Measurements from ENCODE around the gene THSD7A. TPM values are rescaled to one million over a fixed set of nuclear protein-coding genes. Genes with fewer than 3 reads are reported as not detected.
A peak's percentile ranks its signal among the peaks of the same experiment; 100 is the strongest.

Gene THSD7A
- total RNA-seq, 1 donor from 2014 or later = 7.0 TPM

DNA sequence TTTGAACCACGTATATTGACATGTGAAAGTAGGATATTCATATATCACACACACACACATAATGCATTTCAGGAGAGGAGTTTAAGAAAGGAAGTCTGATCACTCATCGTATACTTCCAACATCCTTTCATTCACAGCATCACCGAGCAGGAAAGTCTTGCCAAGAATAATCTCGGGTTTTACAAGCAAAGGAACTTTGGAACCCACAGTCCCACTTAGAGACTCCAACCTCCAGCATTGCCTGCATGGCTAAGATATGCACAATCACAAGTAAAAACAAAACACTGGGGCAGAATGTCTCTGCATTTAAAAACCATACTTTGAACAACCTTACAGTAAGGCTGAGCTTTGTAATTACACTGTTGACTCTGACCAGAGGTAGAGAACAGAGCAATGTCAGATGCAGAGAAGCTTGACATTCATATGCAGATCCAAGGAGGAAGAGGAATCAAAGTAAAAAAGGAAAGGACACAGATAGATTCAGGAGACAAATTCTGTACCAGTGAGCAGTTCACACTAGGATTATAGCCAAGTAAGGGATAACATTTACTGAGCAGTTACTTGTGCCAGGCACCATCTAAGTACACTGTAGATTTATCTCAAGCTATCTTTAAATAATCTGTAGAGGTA, 14.8 kb downstream of the THSD7A start:
- peak; percentile 17 for DNase-seq (ENCODE audit: low spot score)

DNA sequence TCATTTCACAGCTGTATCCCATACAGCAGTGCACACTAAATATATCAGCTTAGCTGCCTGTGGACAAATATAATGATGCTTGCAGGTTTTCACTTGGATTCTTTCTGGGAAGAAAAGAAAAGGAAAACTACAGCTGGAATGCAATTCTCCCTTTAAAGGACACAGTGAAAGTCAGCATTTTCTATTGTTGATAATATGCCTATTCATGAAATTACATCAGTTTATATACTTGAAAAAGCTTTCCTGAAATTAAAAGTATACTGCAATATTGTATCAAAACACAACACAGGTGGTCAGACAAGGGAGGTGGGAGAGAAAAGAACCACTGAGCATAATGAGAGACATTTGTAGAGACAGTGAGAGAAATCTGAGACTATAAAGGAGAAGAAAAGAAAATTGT, 20.3 kb downstream of the THSD7A start:
- DNase-seq (ENCODE audit: low spot score) = no peak

GRCh38 chr7:11810043-11810625, 21.9 kb downstream of the THSD7A start:
- DNase-seq (ENCODE audit: low spot score) = no peak

GRCh38 chr7:11807000-11807399, 25.0 kb downstream of the THSD7A start:
- DNase-seq (ENCODE audit: low spot score) = no peak

- no peak for DNase-seq (ENCODE audit: low spot score)
Measured at GRCh38 chr7:11804621-11805020, 27.4 kb downstream of the THSD7A start.

- DNase-seq (ENCODE audit: low spot score) = no peak
Measured at GRCh38 chr7:11795231-11795630, 36.8 kb downstream of the THSD7A start.

- DNase-seq (ENCODE audit: low spot score) = no peak
Measured at GRCh38 chr7:11792166-11792565, 39.8 kb downstream of the THSD7A start.

DNA sequence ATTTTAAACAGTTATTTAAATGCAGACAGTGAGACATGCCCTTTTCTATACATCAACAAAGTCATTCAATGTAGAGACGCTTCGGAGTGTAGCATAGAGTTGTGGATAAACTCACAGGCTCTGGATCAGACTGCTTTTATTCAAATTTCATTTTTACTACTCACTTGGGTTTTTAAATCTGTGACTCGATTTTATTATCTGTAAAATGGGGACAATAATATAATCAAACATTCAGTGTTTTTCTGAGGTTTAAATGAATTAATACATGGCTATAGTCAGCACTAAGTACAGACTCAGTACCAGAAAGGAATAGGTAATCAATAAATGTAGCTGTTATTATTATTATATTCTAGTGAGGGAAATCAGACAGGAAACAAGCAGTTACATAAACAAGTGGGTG, 43.4 kb downstream of the THSD7A start:
- DNase-seq (ENCODE audit: low spot score) = no peak

DNA sequence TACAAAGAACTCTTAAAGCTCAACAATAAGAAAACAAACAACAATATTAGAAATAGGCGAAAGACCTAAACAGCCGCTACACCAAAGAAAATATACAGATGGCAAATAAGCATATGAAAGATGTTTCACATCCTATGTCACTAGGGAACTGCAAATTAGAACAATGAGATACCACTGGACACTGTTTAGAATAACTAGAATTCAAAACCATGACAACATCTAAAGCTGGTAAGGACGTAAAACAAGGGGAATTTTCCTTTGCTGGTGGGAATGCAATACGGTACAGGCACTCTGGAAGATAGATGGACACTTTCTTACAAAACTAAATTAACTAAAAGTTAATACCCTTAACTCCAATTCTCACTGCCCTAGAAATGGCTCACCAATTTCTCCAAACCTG, 44.5 kb downstream of the THSD7A start:
- DNase-seq (ENCODE audit: low spot score) = no peak

DNA sequence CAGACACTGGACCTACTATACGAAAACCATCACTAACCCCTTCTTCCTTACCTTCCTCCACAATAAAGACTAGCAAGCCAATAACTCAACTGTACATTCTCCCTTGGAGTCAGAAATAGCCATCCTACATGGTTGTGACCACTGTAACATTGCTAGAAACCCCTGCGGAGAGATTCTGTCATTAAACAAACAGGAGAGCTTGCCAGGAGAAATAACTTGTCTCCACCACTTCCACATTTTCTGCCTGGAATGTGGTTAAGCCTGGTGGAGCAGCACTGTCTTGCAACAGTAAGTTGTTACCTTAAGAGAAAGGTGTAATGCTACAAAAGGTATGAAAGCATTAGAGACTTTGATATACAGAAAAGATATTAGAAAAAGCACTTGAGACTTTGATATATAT, 45.8 kb downstream of the THSD7A start:
- peak; percentile 18 for DNase-seq (ENCODE audit: low spot score)

- no peak for DNase-seq (ENCODE audit: low spot score)
Measured at GRCh38 chr7:11784769-11785536, 47.0 kb downstream of the THSD7A start.

DNA sequence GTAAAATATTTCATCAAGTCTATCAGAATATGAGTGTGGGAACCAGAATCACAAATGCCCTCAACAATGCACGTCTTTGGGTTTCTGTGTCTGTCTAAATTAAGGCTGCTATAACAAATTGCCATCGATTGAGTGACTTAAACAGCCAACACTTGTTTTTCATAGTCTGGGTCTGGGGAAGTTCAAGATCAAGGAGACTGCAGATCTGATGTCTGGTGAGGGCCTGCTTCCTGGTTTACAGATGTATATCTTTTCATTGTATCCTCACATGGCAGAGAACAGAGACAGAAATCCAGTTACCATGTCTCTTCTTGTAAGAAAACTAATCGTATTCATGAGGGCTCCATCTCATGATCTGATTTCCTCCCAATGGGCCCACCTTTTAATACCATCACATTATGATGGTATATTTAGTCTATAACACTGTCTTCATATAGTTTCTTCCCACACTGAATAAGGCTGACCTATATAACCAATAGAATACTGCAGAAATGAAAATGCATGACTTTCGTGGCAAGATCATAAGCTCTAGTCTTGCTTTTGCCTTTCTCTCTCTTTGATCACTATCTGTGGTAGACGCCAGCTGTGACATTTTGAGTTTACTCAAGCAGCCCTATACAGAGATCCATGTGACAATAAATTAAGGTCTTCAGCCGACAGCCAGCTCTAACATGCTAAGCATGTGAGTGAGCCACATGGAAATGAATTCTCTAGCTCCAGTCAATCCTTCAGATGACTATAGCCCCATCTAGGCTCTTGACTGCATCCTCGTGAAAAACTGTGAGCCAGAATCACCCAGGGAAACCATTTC, 51.9 kb downstream of the THSD7A start:
- DNase-seq (ENCODE audit: low spot score) = no peak

DNA sequence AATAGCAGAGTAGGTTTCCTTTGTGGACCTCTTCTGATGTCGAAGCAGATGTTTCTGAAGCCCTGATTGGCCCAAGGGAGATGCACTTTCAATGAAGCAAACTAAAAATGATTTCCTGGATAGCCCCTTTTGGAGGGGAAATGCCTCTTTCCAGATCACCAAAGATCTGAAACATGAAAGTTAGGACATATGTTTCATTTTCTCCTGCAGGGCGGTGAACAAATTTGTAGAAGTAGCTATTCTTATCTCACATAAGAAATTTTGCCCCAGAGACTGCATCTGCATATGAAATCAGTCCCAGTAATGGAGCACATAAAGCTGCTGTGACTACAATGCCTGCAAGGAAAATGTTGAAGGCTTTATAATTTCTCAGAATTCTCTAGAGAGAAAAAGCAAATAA, 56.0 kb downstream of the THSD7A start:
- DNase-seq (ENCODE audit: low spot score) = no peak

DNA sequence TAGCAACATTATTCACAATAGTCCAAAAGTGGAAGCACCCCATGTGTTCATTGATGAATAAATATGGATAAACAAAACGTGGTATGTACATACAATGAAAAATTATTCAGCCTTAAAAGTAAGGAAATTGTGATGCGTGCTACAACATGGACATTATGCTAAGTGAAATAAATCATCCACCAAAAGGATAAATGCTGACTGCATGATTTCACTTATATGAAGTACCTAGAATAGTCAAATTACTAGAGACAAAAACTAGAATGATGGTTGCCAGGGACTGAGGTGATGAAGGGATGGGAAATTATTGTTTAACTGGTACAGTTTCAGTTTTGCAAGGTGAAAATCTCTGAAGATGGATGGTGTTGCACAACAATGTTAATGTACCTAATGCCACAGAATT, 56.6 kb downstream of the THSD7A start:
- no peak for DNase-seq (ENCODE audit: low spot score)

GRCh38 chr7:11768263-11768662, 63.7 kb downstream of the THSD7A start:
- DNase-seq (ENCODE audit: low spot score) = no peak

GRCh38 chr7:11767148-11767547, 64.8 kb downstream of the THSD7A start:
- no peak for DNase-seq (ENCODE audit: low spot score)

DNA sequence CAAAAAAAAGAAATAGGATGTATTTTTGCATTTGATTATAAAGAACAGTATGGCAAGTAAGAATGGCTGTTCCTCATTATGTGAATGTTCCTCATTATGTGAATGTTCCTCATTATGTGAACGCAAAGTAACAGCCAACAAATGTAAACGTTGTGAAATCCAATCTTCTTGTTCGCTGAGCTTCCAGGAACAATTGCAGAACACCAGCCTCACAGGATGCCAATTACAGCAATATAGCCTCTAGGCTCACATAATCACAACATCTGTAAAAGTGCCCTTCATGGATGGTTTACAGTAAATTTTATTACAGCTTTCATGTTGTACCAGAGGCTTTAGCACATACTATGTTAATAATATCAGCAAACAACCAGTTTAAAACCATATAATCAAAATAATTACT, 71.6 kb downstream of the THSD7A start:
- DNase-seq (ENCODE audit: low spot score) = no peak

DNA sequence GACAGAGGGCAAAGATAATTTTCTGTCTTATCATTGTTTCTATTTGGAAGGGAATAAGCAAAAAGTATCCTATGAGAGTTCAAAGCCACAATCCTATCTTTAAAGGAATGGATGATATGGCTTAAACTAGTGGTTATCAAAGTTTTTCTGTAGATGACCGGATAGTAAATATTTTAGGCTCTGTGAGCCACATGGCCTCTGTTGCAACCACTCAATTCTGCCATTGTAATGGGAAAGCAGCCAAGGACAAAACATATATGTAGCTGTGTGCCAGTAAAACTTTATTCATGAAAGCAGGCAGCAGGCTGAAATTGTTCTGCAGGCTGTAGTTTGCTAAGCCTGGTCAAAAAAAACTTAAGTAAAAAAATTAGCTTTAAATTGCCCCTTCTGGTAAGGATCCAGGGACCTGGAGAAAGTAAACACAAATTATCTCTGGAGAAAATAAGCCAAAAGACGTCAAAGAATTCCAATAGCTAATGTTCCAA, 73.3 kb downstream of the THSD7A start:
- peak; percentile 32 for DNase-seq (ENCODE audit: low spot score)

- DNase-seq (ENCODE audit: low spot score) = no peak
Measured at GRCh38 chr7:11757153-11757552, 74.8 kb downstream of the THSD7A start.

GRCh38 chr7:11754933-11755332, 77.1 kb downstream of the THSD7A start:
- no peak for DNase-seq (ENCODE audit: low spot score)

GRCh38 chr7:11754123-11754522, 77.9 kb downstream of the THSD7A start:
- no peak for DNase-seq (ENCODE audit: low spot score)

DNA sequence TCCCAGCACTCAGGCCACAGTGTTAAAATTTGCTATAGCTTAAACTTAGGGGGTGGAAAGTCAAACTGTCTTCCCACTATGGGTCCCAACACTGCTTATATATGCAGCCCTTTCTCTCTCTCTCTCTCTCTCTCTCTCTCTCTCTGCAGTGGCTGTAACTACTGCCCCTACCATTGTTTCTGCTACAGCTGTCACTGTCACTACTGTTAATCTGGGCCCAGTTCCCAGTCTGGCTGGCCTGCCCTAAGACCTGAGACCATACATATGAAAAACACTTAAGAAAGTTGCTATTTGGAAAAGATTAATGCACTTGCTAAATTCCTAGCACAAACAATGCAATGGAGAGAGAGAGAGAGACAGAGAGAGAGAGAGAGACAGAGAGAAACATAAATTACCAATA, 78.6 kb downstream of the THSD7A start:
- DNase-seq (ENCODE audit: low spot score) = no peak
